Panc1 (cell line): Measurements from ENCODE around the gene ASTN2. TPM values are rescaled to one million over a fixed set of nuclear protein-coding genes. Genes with fewer than 3 reads are reported as not detected.

Experiments
- ATAC-seq: fragments of 200-7000 bp; cut with Tn5 transposase; 2 replicates; pipeline ENCODE4 v1.9.1; 2020; ENCODE audit warnings: mild to moderate bottlenecking, moderate library complexity
- BruUV-seq: library from RNA; stranded (reverse); fragments of 400-500 nt; replicated peaks from 2 replicates; lab custom pipeline; 2021; lab: Mats Ljungman, UMichigan
- CTCF ChIA-PET: fragments of 300-600 bp; sonication (Branson Sonifier 250); formaldehyde crosslinking; loops from one replicate; lab custom pipeline; 2022; ENCODE audit warnings: antibody characterized with exemption; lab: Charles Lee
- POLR2A ChIA-PET: fragments of 300-600 bp; sonication (Branson Sonifier 250); formaldehyde crosslinking; loops from one replicate; lab custom pipeline; 2022; ENCODE audit warnings: antibody characterized with exemption; lab: Charles Lee
- DNase-seq: peaks from one replicate; pipeline ENCODE4 v3.0.0-alpha.2; 2010; ENCODE audit warnings: low read depth, low spot score
- H3K27ac ChIP-seq: 2 replicates; pipeline ENCODE4 v1.5.1; 2011; ENCODE audit warnings: mild to moderate bottlenecking, low read length, inconsistent platforms
- H3K27me3 ChIP-seq: fragments of 200-500 bp; sonication (Bioruptor generic); 2 replicates; pipeline ENCODE4 v1.6.0; 2014; ENCODE audit warnings: low read length, inconsistent platforms; ENCODE audit not compliant: control insufficient read depth, insufficient read depth
- H3K36me3 ChIP-seq: fragments of 200-500 bp; sonication (Bioruptor generic); 2 replicates; pipeline ENCODE4 v1.5.1; 2014; ENCODE audit warnings: inconsistent platforms, mild to moderate bottlenecking, low read length, moderate library complexity; ENCODE audit not compliant: control insufficient read depth, insufficient read depth
- H3K4me1 ChIP-seq: 2 replicates; pipeline ENCODE4 v1.5.1; 2011; ENCODE audit warnings: inconsistent platforms, mild to moderate bottlenecking, low read length, moderate library complexity; ENCODE audit not compliant: control insufficient read depth, insufficient read depth
- H3K4me3 ChIP-seq, 2 experiments: 2 replicates each; pipeline ENCODE4 v1.5.1; 2011 to 2012; ENCODE audit warnings: low read depth in 2 of 2, low read length in 2 of 2, mild to moderate bottlenecking in 2 of 2, inconsistent platforms in 1 of 2, moderate library complexity in 1 of 2
- H3K9me3 ChIP-seq: fragments of 200-500 bp; sonication (Bioruptor generic); 2 replicates; pipeline ENCODE4 v1.5.1; 2014; ENCODE audit warnings: low read depth, mild to moderate bottlenecking, inconsistent platforms, low read length, moderate library complexity; ENCODE audit not compliant: control insufficient read depth, insufficient read depth
- CTCF ChIP-seq: fragments of 450-650 bp; IDR thresholded peaks from 2 replicates; pipeline ENCODE4 v1.5.1; 2017; ENCODE audit warnings: mild to moderate bottlenecking
- POLR2AphosphoS5 ChIP-seq: IDR thresholded peaks from 2 replicates; pipeline ENCODE4 v1.6.1; 2012; ENCODE audit warnings: mild to moderate bottlenecking, low read depth, low read length, moderate library complexity
- SIN3A ChIP-seq: IDR thresholded peaks from 2 replicates; pipeline ENCODE4 v1.6.1; 2012; ENCODE audit warnings: low read depth, mild to moderate bottlenecking, low read length, moderate library complexity, borderline replicate concordance; ENCODE audit not compliant: insufficient read depth
- TCF7L2 ChIP-seq: IDR thresholded peaks from 2 replicates; pipeline ENCODE4 v1.6.1; 2011; ENCODE audit warnings: mild to moderate bottlenecking, low read depth, low read length, inconsistent platforms
- in situ Hi-C: cut with HindIII; loops from 2 replicates; pipeline ENCODE4 v1.10.0; 2016; ENCODE audit warnings: low sequenced_read_pairs, low pct_unique_long_range_greater_than_20kb
- intact Hi-C: fragments of 100-400 bp; cut with micrococcal nuclease; formaldehyde crosslinking; loops from one replicate; pipeline ENCODE4 v1.10.0; 2022; ENCODE audit not compliant: unreplicated experiment
- total RNA-seq: library from RNA; stranded (reverse); gene quantifications from one replicate; pipeline ENCODE4 v1.2.1, GENCODE V29; 2021; ENCODE audit not compliant: unreplicated experiment
- TF ChIP-seq, protein P1 (sequence below), 2 experiments: IDR thresholded peaks; 2 replicates each; pipeline ENCODE4 v1.6.1; 2011 to 2012; ENCODE audit warnings: low read depth in 2 of 2, control low read depth in 1 of 2, low read length in 1 of 2, mild to moderate bottlenecking in 1 of 2, moderate library complexity in 1 of 2; ENCODE audit not compliant: insufficient read depth in 1 of 2

The ASTN2 gene
- total RNA-seq, 1 experiment from 2014 or later: 3.9 TPM

GRCh38 chr9:117355542-117355941 lies 59.3 kb downstream of the ASTN2 start:
- no peak for ATAC-seq
- Histone ChIP-seq H3K27ac (no peak overlapping the region), H3K27me3 (no peaks in the 10 kb centered on the region), H3K4me3 (no peak overlapping the region), H3K9me3 (no peaks in the 10 kb centered on the region), H3K36me3 (no peaks in the 10 kb centered on the region), H3K4me1 (no peaks in the 10 kb centered on the region)
- no TSS peak for BruUV-seq
- in situ Hi-C loops: no loop called here
- DNase-seq: no peak
- TF ChIP-seq POLR2AphosphoS5 (no peak), TCF7L2 (no peak)
- TF ChIP-seq, protein P1, sequence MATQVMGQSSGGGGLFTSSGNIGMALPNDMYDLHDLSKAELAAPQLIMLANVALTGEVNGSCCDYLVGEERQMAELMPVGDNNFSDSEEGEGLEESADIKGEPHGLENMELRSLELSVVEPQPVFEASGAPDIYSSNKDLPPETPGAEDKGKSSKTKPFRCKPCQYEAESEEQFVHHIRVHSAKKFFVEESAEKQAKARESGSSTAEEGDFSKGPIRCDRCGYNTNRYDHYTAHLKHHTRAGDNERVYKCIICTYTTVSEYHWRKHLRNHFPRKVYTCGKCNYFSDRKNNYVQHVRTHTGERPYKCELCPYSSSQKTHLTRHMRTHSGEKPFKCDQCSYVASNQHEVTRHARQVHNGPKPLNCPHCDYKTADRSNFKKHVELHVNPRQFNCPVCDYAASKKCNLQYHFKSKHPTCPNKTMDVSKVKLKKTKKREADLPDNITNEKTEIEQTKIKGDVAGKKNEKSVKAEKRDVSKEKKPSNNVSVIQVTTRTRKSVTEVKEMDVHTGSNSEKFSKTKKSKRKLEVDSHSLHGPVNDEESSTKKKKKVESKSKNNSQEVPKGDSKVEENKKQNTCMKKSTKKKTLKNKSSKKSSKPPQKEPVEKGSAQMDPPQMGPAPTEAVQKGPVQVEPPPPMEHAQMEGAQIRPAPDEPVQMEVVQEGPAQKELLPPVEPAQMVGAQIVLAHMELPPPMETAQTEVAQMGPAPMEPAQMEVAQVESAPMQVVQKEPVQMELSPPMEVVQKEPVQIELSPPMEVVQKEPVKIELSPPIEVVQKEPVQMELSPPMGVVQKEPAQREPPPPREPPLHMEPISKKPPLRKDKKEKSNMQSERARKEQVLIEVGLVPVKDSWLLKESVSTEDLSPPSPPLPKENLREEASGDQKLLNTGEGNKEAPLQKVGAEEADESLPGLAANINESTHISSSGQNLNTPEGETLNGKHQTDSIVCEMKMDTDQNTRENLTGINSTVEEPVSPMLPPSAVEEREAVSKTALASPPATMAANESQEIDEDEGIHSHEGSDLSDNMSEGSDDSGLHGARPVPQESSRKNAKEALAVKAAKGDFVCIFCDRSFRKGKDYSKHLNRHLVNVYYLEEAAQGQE (IDR thresholded peaks at IDR 0.05; ENCODE audit: insufficient read depth in 1 of 2, low read depth in 2 of 2, low read length in 1 of 2): no peak
- POLR2A ChIA-PET: no interaction called here
- CTCF ChIA-PET: no interaction called here
- intact Hi-C loops: no loop called here

DNA sequence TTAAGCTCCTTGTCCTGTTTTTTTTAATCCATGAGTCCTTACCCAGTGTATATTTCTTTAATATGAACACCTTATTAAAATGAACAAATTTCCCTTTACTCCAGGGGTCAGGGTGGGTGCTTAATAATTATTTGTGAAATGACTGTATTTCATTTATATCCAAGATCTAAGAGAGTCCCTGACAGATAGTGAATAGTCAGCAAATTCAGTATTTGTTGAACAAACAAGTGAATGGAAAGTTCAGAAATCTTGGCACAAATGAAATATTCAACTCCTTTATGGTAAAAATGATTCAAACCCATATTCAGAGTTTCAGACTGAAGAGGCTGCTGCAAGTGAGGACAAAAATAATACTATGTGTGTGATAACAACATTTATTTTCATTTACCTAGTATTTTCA lies 59.9 kb downstream of the ASTN2 start:
- BruUV-seq: no TSS peak
- intact Hi-C loops (no loop called here), in situ Hi-C loops (no loop called here)
- POLR2A ChIA-PET: no interaction called here
- ATAC-seq (no peak), DNase-seq (no peak)
- no peaks in the 10 kb centered on the region for H3K9me3 ChIP-seq
- H3K27me3 ChIP-seq: no peaks in the 10 kb centered on the region
- CTCF ChIA-PET: no interaction called here
- no peaks in the 10 kb centered on the region for H3K4me1 ChIP-seq
- no peak for TF ChIP-seq TCF7L2
- no peak for TF ChIP-seq POLR2AphosphoS5
- TF ChIP-seq SIN3A: no peak
- TF ChIP-seq CTCF: no peak
- TF ChIP-seq, protein P1 (IDR thresholded peaks at IDR 0.05; ENCODE audit: insufficient read depth in 1 of 2, low read depth in 2 of 2, low read length in 1 of 2): no peak
- H3K4me3 ChIP-seq: no peak overlapping the region
- no peak overlapping the region for H3K27ac ChIP-seq
- no peaks in the 10 kb centered on the region for H3K36me3 ChIP-seq
